NOMO-1 treated with dmso at 0.1 percent for 144 hours (cell line): Measurements from ENCODE around the gene GMCL2.

Experiments used
- DNase-seq: peaks from one replicate; lab custom pipeline; 2025; ENCODE audit not compliant: unreplicated experiment; lab: John Stamatoyannopoulos, UW

Gene GMCL2

GRCh38 chr5:178186427-178186826 lies 744 bp downstream of the GMCL2 start:
- DNase-seq = no peak

- peak; percentile 43 for DNase-seq
These were observed 4.9 kb downstream of the GMCL2 start for GRCh38 chr5:178182158-178182876.

- no peak for DNase-seq
These were observed 6.9 kb downstream of the GMCL2 start for GRCh38 chr5:178180141-178180863.

- DNase-seq = no peak
These were observed 9.6 kb downstream of the GMCL2 start for GRCh38 chr5:178177569-178177968.

- no peak for DNase-seq
These were observed 10.4 kb downstream of the GMCL2 start for GRCh38 chr5:178176791-178177190.

GRCh38 chr5:178174456-178174855 lies 12.7 kb downstream of the GMCL2 start:
- DNase-seq = no peak

- DNase-seq = no peak
These were observed 16.7 kb downstream of the GMCL2 start for GRCh38 chr5:178170455-178170854.

GRCh38 chr5:178165581-178165980 lies 21.6 kb downstream of the GMCL2 start:
- no peak for DNase-seq

- peak; percentile 75 for DNase-seq
These were observed 23.1 kb downstream of the GMCL2 start for GRCh38 chr5:178163772-178164735.

GRCh38 chr5:178162481-178162880 lies 24.7 kb downstream of the GMCL2 start:
- no peak for DNase-seq

GRCh38 chr5:178160176-178160575 lies 27.0 kb downstream of the GMCL2 start:
- DNase-seq = no peak

- no peak for DNase-seq
These were observed 32.1 kb downstream of the GMCL2 start for GRCh38 chr5:178155065-178155464.

GRCh38 chr5:178153530-178154340 lies 33.4 kb downstream of the GMCL2 start, which contains the start of gene NHP2:
Gene NHP2, minus strand, starts transcription at chr5:178153885. Its CDS starts 68 bp downstream, at chr5:178153817.
- peak; percentile 97 for DNase-seq

GRCh38 chr5:178152491-178153444 lies 34.4 kb downstream of the GMCL2 start:
- no peak for DNase-seq

- DNase-seq = no peak
These were observed 36.0 kb downstream of the GMCL2 start for GRCh38 chr5:178150977-178151734.

- no peak for DNase-seq
These were observed 37.8 kb downstream of the GMCL2 start for GRCh38 chr5:178149199-178149932.

GRCh38 chr5:178147406-178147805 lies 39.8 kb downstream of the GMCL2 start:
- DNase-seq = no peak
